Medulla oblongata (tissue), 1 donor: ENCODE data around the gene PBX1.

Experiments used
- DNase-seq: peaks from one replicate; pipeline ENCODE4 v3.0.0-alpha.2; 2015; ENCODE audit errors: extremely low spot score

PBX1 gene

DNA sequence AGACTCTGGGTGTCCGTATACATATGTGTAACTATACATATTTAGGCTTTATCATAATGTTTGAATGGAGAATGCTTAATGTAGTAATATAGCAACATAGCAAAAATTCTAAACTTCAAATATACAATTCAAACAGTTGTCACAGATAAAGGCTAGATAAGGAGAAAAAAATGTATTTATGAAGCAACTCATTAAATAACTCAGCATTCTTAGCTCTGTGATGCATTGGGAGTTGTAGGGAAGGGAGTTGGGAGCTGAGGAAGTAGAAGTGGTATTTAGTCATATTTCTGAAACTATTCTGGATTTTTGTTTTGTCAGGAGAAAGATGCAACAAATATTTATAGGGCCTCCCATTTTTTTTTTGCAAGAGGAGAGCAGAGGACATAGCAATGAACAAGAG lies 197.8 kb downstream of the PBX1 start:
- DNase-seq: no peak

DNA sequence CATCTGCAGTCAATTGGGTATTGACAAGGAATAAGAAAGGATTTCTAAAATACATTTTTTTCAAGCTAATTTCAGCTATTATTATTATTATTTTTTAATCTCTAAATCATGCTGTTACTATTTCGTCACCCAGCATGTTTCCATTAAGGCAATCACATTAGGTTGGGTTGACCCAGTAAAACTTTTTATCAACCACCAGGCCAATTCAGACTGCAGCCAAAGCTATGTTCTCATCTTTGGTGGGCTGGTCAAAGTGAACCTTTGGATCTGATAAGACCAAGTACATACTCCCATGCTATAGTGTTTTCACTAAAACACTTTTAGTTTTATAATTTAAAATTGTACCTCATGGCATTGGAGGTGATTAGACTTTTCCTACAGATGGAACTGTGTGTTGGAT lies 198.6 kb downstream of the PBX1 start:
- no peak for DNase-seq

DNA sequence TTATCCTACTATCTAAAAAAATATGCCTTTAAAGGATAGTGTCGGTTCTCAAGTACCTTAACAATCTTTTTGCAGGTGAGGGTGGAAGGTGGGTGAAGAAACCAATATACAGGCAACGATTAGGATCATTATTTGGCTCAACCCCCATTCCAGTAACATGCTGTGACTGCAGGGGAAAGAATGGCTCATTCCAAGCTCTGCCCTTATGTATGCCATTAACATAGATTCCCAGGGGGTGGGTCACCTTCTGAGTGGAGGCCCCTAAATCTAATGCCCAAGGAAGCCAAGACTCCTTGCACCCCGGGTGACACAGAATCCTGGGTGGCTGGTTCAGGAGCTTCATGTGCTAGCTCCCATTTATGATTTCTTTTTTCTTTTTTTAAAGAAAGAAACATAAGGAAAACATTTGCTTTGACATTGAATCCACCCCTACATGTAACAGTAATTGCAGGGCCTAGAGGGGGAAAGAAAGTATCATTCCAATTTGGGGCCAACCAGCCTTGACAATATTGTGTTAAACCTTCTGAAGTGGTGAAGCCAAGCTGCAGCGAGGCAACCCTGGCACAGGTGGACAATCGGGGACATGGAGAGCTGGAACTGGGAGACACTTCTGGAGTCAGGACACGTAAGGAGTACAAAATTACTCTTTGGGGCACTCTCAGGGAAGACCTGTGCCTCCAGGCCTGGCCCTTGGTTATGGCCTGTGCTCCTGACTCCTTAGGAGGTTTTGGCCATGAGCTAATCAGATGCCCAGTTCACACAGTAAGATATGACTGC lies 200.3 kb downstream of the PBX1 start:
- DNase-seq: no peak

DNA sequence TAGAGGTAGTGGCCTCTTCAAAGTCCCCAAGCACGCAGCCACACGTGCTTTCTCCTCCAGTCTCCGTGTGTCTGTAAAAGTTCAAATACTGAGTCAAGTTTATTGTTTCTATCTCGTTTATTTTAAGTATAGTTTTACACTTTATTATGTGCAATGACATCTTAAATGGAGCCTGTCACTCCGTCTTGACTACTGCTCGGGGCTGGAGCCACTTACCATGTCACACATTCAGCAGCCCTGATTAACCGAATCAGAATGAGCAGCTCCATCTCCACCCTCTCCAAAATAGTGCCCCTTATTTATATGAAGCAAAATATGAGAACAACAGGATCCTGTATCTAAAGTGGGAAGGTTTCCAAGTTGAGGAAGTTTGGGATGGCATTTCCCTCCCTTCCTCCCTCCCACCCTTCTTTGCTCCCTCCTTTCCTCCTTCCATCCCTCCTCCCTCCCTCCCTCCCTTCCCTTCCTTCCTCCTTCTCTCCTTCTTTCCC lies 201.0 kb downstream of the PBX1 start:
- no peak for DNase-seq

DNA sequence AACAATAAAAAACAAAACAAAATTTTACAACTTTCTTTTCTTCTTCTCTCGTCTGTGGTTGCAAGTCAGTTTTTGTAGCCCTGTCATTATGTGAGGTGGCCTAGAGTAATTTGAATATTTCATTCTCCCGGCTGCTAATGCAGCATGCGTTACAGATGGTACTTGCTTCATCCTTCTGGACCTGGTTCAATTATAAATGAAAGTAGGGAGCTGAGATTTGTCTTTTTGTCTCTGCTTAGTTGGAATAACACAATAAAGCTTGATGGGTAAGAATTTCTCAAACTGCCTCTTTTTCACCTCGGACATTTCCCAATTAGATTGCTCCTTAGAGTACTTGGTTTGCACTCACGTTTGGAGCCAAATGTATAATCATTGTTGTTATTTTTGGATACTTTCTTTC lies 201.6 kb downstream of the PBX1 start:
- no peak for DNase-seq

DNA sequence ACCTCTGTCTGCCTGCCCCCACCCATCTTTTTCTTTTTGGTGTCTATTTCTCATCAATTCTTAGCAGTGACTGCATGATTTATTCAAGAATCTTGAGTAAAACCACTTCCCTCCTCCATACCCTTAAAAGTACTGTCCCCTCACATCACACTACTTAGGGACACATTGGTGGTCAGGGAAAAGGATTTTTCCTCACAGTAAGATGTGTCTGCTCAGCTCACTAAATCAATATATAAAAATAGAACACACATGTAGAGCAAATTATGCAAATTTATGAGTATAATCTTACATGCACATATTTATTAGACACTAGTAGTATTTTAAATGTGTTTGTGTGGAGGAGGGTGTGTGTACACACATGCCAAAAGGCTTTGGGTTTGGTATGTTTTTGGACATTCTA lies 202.0 kb downstream of the PBX1 start:
- DNase-seq: no peak

DNA sequence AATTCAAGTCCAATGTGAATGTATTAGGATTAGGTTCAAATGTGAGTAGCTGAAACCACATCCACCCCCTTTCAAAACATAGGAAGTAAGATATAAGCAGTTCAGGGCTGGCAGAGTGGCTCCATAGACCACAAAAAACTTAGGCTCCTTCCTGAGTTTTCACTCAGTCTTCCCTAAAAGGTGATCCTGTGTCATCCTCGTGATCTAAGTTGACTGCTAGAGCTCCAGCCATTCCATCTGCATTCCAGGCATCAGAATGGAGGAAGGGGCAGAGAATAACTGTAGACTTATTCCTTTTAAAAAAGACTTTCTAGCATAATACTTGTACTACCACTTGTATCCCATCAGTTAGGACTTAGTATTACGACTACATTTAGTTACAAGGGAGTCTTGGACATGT lies 204.1 kb downstream of the PBX1 start:
- DNase-seq: no peak

DNA sequence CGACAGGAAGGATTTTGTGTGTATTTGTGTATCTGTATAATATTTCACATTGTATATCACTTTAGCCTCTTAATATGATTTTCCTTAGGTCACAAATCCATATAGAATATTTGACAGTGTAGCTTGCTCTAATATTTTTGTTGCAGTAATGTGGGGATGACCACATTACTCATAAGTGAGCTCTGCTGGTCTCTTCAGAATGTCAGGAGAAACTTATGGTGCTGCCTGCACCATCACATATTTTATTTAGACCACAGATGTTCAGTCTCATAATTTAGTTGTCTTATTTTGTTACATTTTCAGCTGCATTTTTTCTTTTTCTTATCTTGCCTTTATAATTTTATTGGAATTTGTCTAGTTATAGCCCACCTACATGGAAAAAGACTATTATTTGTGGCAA lies 205.3 kb downstream of the PBX1 start:
- no peak for DNase-seq

DNA sequence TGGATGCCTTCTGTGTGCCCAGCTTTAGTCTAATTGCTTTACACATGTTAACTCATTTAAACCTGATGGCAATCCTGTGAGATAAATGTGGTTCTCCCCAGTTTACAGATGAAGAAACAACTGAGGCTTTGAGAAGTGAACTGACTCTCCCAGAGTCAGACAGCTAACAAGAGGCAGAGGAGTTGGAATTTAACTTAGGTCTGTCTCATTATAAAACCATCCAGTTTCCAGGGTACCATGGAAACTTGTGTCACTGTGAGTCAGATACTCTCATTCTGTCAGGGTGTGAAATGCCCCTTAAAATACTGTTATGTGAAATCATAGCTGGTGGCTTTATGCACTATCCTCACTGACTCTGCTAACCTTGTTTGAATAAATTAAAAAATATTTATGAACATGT lies 206.6 kb downstream of the PBX1 start:
- no peak for DNase-seq

DNA sequence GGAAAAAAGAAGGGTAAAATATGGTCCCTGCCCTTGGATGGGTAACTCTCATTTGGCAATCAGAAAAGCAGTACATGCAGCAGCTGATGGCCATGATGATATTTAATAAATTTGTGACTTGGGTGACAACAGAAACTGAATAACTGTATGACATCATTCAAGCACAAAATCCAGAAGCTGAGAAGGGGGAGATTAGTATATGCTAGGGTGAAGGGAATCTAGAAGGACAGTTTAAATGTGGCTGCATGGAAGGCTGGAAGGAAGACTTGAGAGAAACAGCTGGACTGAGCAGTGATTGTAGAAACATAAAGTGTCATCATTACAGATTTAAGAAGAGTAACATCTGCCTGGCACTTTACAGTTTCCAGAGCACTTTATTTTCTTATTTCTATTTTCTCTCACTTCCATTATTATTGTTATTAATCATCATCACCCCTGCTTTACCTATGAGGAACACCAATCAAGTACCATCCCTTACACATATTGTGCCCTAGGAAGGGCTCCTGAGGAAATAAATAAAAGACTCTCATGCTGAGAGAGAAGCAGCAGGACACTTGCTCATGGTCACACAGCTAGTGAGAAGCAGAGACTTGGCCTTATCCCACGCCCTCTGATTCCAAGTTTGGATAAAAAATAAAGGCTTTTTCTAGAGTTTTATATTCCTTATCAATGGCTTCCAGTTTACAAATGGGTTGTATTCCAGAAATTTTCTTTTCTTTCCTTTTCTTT lies 207.2 kb downstream of the PBX1 start:
- DNase-seq: no peak

DNA sequence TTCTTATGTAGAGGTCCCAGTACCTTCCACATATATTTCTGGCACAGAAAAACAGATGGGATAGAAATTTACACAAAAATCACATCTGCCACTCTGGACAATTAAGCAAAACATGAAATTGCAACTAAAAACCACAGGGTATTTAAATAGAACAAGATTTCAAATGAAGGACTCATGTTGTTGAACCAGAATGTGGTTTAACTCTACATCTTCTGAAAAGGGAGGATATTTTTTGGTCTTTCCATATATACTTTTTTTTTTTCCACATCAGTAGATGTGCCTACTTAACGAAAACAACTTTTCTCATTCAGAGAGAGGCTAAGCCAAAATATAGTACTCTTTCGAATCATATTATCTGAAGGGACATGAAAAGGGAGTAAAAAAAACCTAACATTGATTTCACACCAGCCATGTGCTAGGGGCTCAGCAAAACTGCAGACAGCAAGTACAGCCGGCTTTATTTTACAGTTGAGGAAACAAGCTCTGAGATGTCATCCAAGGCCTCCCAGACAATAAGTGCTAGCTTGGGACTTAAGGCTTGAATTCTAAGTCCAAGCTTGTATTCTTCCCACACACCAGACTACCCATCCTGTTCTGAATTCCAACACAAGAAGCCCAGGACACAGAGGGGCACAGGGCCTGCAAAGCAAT lies 208.9 kb downstream of the PBX1 start:
- no peak for DNase-seq

DNA sequence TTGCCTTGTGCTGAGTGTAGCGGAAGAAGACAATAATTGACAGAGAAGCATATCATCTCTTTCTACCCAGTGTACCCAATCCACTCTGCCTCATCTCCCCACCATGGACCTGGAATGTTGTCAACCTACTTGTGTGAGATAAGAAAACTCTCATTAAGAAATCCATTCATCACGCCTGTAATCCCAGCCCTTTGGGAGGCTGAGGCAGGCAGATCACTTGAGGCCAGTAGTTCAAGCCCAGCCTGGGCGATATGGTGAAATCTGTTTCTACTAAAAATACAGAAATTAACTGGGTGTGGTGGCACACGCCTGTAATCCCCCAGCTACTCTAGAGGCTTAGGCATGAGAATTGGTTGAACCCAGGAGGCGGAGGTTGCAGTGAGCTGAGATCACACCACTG lies 209.6 kb downstream of the PBX1 start:
- no peak for DNase-seq

DNA sequence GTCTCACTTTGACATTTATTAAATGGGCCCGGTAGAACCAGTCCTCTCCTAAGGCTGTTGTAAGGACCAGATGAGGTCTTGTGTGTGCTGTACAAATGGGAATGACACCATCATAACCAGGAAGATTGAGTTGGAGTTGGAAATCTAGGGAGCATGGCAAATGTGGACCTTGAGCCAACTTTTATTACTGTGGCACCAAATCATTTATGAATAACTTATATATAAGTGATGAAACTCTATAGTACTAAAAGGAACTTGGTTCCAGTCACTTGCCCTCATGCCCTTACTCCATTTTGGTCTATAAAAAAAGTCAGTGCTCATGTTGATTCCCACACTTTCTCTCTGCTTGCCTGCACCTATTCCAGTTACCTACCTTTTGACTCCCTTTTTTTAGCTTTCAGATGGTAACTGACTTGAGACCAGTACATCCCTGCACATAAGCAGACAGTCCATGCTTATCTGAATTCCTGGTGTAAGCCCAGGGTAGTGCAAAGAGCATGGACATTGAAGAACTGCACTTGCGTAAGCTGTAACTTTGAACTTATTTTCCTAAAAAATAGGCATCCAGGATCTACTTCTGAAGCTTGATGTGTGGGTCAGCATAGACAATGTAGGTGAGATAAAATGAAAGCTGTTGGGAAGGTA lies 210.6 kb downstream of the PBX1 start:
- DNase-seq: no peak

DNA sequence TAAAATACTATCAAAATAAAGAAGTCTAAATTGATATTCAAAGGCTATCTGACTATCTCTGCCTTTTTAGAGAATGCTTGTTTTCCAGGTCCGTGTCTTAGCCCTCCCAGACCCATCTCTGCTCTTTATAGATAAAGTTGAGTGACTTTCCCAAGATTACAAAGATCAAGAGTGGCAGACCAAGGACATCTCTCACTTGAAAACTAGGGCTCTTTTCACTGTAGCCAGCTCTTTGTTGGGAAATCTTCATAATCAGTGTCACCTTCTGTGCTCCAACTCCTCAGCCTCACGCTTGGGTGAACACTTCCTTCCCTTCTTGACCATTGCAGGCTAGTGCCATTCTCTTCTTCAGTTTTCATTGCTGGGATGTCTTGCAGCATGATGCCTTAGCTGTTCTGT lies 211.1 kb downstream of the PBX1 start:
- DNase-seq: no peak

DNA sequence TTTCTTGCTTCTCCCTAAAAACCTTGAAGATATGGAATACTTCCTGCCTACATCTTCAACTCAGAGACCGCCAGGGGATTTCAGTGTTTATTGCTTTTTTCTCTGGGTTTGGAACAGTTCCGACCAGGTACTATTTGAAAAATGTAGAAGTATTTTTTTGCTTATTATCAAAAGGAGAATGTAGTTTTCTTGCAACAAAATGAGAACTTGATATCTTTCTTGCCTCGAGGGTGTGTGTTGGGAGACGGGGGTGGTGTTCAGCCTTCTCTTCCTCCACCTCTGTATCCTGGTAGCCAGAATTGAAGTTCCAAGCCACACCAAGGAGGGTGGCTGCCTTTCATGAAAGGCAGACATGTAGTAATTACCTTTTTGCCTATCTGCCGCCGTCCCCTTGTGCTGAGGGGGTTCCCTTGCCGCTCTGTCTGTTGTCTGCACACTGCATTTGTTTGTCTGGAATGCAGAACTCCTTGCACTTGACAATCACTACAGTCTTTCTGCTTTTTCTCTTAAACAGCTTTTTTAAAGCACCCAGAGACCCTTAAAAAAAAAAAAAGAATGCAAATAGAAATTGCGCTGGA lies 212.1 kb downstream of the PBX1 start:
- DNase-seq: no peak

DNA sequence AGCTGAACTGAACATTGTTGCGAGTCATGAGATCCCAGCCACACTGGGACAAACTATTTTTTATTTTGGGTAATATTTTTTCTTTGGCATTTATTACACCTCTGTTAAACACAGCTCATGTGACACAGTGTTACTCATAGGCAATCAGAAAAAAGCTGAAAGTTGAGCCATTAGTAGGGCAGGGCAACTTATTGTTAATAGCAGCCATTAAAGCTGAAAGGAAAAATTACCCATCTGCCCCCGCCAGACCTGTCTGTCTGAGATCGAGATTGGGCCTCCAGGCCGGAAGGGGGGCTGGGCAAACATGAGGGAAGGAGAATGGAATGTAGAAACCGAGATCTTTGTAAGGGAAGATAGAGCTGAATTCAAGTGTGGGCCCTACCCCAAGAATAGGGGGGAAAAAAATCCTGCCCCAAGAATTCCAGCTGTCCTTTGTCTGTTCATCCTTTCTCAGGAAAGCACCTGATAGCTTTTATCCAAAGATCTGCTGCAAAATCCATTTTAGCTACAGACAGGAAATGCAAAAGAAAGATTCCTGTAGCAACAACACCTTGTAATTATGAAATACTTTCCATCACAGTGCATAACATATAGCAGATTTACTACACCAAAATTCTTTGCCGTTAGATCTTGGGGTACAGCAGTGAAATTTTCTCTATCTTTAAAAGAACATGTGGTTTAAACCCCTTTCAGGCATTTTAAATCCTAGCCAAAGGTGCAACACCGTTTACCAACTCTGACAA lies 212.8 kb downstream of the PBX1 start:
- no peak for DNase-seq

DNA sequence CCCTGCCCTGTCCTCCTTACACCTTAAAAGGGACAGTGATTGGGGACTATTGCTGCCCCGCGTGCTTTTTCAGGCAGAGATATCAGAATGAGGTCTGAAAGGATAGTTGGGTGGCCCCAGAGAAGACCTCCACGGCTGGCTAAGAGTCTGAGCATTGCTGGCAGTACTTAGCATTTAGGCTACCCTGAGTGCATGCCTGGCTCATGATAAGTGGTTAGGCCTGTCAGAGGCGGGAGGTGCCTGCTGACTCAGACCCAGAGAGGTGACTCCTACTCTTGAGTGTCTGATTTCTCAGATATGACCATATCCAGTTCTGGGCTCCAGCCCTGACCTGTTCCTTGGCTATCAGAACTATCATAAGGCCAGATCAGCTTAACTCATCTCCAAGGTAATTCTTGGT lies 213.7 kb downstream of the PBX1 start:
- no peak for DNase-seq

DNA sequence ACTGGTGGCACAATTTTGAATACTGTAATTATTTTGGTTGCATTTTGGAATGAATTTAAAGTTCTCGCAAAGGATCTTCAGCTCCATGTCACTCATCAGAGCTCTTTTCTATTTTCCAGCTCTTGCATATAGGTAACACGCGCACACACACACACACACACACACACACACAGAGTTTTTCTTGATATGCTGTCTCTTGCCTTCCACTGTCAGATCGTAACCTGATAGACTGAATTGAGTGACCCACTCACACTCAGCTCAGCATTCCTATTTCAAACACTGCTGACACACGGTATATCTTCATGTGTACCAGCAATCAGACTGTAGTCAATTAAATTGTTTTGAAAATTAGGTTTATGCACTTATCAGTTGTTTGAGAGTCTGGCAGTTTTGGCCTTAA lies 214.1 kb downstream of the PBX1 start:
- no peak for DNase-seq

DNA sequence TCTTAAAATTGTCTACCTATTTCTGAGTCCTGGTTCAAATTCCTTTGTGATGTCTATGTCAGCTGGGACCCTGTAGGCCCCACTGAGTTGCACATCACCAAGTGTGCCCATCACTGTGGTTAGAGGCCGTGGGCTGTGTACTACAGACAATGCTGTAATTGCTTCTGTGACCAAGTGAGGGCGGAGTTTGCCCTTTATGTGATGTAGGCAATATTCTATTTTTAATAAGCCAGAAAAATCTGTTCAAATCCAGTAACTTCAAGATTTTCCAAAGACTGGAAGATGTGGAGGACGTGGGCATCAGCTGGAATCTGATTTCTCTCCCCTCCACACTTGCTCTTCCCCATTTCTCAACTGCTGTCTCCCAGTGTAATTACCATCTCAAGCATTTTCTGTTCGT lies 215.4 kb downstream of the PBX1 start:
- DNase-seq: no peak

DNA sequence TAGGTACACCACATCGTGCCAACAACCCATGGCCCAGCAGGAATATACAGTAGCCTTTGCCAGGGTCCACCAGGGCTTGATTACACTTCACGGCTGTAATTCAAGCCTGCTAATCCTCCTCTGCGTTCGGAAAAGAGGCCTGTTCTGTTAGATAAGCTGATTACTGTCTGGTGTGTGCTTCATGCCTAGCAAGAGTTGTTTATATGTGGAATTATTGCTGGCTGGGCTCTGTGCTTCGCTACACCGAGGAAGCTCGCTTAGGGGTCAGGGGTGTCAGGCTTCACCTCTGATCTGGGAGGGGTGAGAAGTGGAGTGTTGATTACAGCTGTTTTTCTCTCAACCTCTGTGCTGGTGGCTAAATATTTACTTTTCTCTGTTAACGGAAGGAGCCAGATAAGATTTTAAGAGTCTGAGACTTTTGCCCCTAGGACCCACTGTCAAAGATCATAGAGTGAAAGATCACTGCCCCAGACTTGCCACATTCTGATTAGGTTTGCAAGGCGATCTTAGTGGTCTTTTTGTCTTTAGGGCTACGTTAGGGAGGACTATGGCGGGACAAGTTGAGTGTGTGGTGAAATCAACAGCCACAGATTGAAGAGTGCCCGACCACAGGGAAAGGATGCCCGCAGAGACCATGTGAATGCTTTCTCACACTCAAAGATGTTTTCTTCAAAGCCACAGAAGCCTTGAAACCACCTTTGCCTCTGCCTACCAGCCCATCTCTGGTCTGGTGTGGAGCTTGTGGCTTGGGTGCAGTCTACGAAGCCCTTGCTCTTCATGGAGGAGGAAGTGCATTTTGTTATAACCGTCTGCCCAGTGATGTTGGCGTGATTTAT lies 216.1 kb downstream of the PBX1 start:
- no peak for DNase-seq
